ENCODE measurements around the gene REEP1. TPM values are rescaled to one million over a fixed set of nuclear protein-coding genes. Genes with fewer than 3 reads are reported as not detected.

The REEP1 gene
- total RNA-seq, 1 experiment from 2014 or later: 0.31 TPM

- Histone ChIP-seq H3K4me3 (no peak overlapping the region), H4K20me1 (ENCODE audit: insufficient read depth) (no peaks in the 10 kb centered on the region), H2AFZ (no peak overlapping the region), H3K9me2 (ENCODE audit: insufficient read depth) (no peaks in the 10 kb centered on the region), H3K79me2 (ENCODE audit: low read depth) (no peaks in the 10 kb centered on the region), H3K4me1 (replicated peaks; ENCODE audit: insufficient read depth) (no peaks in the 10 kb centered on the region), H3F3A (ENCODE audit: insufficient read depth, low read depth) (no peaks in the 10 kb centered on the region), H3K27me3 (ENCODE audit: insufficient read depth, low read depth) (peaks cover 57% of the 10 kb centered on the region), H3K4me2 (no peak overlapping the region), H3K36me3 (ENCODE audit: low read depth) (no peaks in the 10 kb centered on the region), H3K9me3 (ENCODE audit: insufficient read depth, low read depth) (no peaks in the 10 kb centered on the region), H3K27ac (no peak overlapping the region)
- ChIA-PET CTCF (no interaction called here), POLR2A (ENCODE audit: unreplicated experiment) (no interaction called here)
- intact Hi-C loops (cut with micrococcal nuclease; ENCODE audit: unreplicated experiment): no loop called here
- no peak for DNase-seq
- BruUV-seq (replicated peaks): no TSS peak
- TF ChIP-seq CTCF (conservative IDR thresholded peaks at IDR 0.05) (no peak), EZH2 (IDR thresholded peaks at IDR 0.05; ENCODE audit: low read depth) (no peak)
Measured at GRCh38 chr2:86311879-86312278, 25.5 kb downstream of the REEP1 start.

- no peak for TF ChIP-seq CTCF (conservative IDR thresholded peaks at IDR 0.05)
- TF ChIP-seq EZH2 (IDR thresholded peaks at IDR 0.05; ENCODE audit: low read depth): no peak
- CTCF ChIA-PET: no interaction called here
- Histone ChIP-seq H3K9me2 (ENCODE audit: insufficient read depth) (no peaks in the 10 kb centered on the region), H2AFZ (no peak overlapping the region), H3K79me2 (ENCODE audit: low read depth) (no peaks in the 10 kb centered on the region), H3K4me1 (replicated peaks; ENCODE audit: insufficient read depth) (no peaks in the 10 kb centered on the region), H4K20me1 (ENCODE audit: insufficient read depth) (no peaks in the 10 kb centered on the region), H3K27me3 (ENCODE audit: insufficient read depth, low read depth) (peaks cover 55% of the 10 kb centered on the region), H3K4me2 (no peak overlapping the region), H3K4me3 (no peak overlapping the region), H3K27ac (no peak overlapping the region), H3K9me3 (ENCODE audit: insufficient read depth, low read depth) (no peaks in the 10 kb centered on the region), H3K36me3 (ENCODE audit: low read depth) (no peaks in the 10 kb centered on the region), H3F3A (ENCODE audit: insufficient read depth, low read depth) (no peaks in the 10 kb centered on the region)
- no peak for DNase-seq
- POLR2A ChIA-PET (ENCODE audit: unreplicated experiment): no interaction called here
- BruUV-seq (replicated peaks): no TSS peak
- intact Hi-C loops (cut with micrococcal nuclease; ENCODE audit: unreplicated experiment): no loop called here
Measured at GRCh38 chr2:86309966-86310365, 27.5 kb downstream of the REEP1 start.

- Histone ChIP-seq H3F3A (ENCODE audit: insufficient read depth, low read depth) (no peaks in the 10 kb centered on the region), H2AFZ (no peak overlapping the region), H3K9me2 (ENCODE audit: insufficient read depth) (no peaks in the 10 kb centered on the region), H3K36me3 (ENCODE audit: low read depth) (no peaks in the 10 kb centered on the region), H3K79me2 (ENCODE audit: low read depth) (no peaks in the 10 kb centered on the region), H3K9me3 (ENCODE audit: insufficient read depth, low read depth) (no peaks in the 10 kb centered on the region), H3K27ac (no peak overlapping the region), H3K27me3 (ENCODE audit: insufficient read depth, low read depth) (peaks cover 63% of the 10 kb centered on the region), H3K4me3 (no peak overlapping the region), H4K20me1 (ENCODE audit: insufficient read depth) (no peaks in the 10 kb centered on the region), H3K4me1 (replicated peaks; ENCODE audit: insufficient read depth) (no peaks in the 10 kb centered on the region), H3K4me2 (no peak overlapping the region)
- ChIA-PET CTCF (no interaction called here), POLR2A (ENCODE audit: unreplicated experiment) (no interaction called here)
- intact Hi-C loops (cut with micrococcal nuclease; ENCODE audit: unreplicated experiment): no loop called here
- no peak for TF ChIP-seq EZH2 (IDR thresholded peaks at IDR 0.05; ENCODE audit: low read depth)
- TF ChIP-seq CTCF (conservative IDR thresholded peaks at IDR 0.05): no peak
- DNase-seq: no peak
- no TSS peak for BruUV-seq (replicated peaks)
Measured at GRCh38 chr2:86308984-86309695, 28.3 kb downstream of the REEP1 start.

Data from PC-9 (cell line).